Transverse colon (tissue), 4 donors: ENCODE data around the gene ROPN1B.

Experiments
- CTCF ChIP-seq, 5 experiments: fragments of 200-600 bp in 3 of 5; fragments of 450-650 bp in 2 of 5; sonication (generic) in 3 of 5; IDR thresholded peaks; 1 replicate in 2 of 5; 2 replicates in 3 of 5; pipeline ENCODE4 v1.5.1; 2016 to 2017; ENCODE audit warnings: antibody characterized with exemption in 5 of 5, inconsistent platforms in 3 of 5, mild to moderate bottlenecking in 2 of 5, moderate library complexity in 1 of 5
- EP300 ChIP-seq: sonication (generic); formaldehyde crosslinking; IDR thresholded peaks from one replicate; pipeline ENCODE4 v1.6.1; 2017; ENCODE audit warnings: antibody characterized with exemption, low read depth
- POLR2A ChIP-seq: fragments of 450-650 bp; IDR thresholded peaks from one replicate; pipeline ENCODE4 v1.6.1; 2016; ENCODE audit warnings: antibody characterized with exemption, mild to moderate bottlenecking, moderate library complexity
- POLR2AphosphoS5 ChIP-seq, 3 donors: sonication (generic); formaldehyde crosslinking; IDR thresholded peaks; one replicate each; pipeline ENCODE4 v1.6.1; 2016; ENCODE audit warnings: antibody characterized with exemption in 3 of 3

- no peak for TF ChIP-seq CTCF (IDR thresholded peaks at IDR 0.05)
- no peak for TF ChIP-seq POLR2AphosphoS5 (IDR thresholded peaks at IDR 0.05)
- no peak for TF ChIP-seq POLR2A
- no peak for TF ChIP-seq EP300
Observed at GRCh38 chr3:126013751-126014156, 44.8 kb downstream of the ROPN1B start.
